PC-9 (cell line): ENCODE results near the gene STUM. TPM values are rescaled to one million over a fixed set of nuclear protein-coding genes. Genes with fewer than 3 reads are reported as not detected.

ENCODE experiments used
- BruUV-seq: library from RNA; stranded (reverse); fragments of 400-500 nt; replicated peaks from 2 replicates; lab custom pipeline; 2021; lab: Mats Ljungman, UMichigan
- CTCF ChIA-PET: fragments of 300-600 bp; sonication (Branson Sonifier 250); formaldehyde crosslinking; loops from one replicate; lab custom pipeline; 2022; ENCODE audit warnings: antibody characterized with exemption; lab: Charles Lee
- POLR2A ChIA-PET: fragments of 300-600 bp; sonication (Branson Sonifier 250); formaldehyde crosslinking; loops from one replicate; lab custom pipeline; 2022; ENCODE audit warnings: antibody characterized with exemption; ENCODE audit not compliant: unreplicated experiment; lab: Charles Lee
- DNase-seq, 2 experiments: peaks; one replicate each; pipeline versions ENCODE4 v3.0.0 to v3.0.0-alpha.2; 2015 to 2022; ENCODE audit warnings: mixed read lengths in 1 of 2
- H2AFZ ChIP-seq: fragments of 200-600 bp; sonication (generic); 2 replicates; pipeline ENCODE4 v1.8.1; 2017; ENCODE audit warnings: antibody characterized with exemption
- H3F3A ChIP-seq: fragments of 200-600 bp; sonication (generic); 2 replicates; pipeline ENCODE4 v1.8.1; 2017; ENCODE audit warnings: antibody characterized with exemption, mild to moderate bottlenecking, low read depth; ENCODE audit not compliant: insufficient read depth
- H3K27ac ChIP-seq: fragments of 200-600 bp; sonication (generic); 2 replicates; pipeline ENCODE4 v1.6.1; 2016; ENCODE audit warnings: mixed run types
- H3K27me3 ChIP-seq: fragments of 200-600 bp; sonication (generic); 2 replicates; pipeline ENCODE4 v1.6.1; 2016; ENCODE audit warnings: low read depth, mixed run types; ENCODE audit not compliant: insufficient read depth
- H3K36me3 ChIP-seq: fragments of 200-600 bp; sonication (generic); 2 replicates; pipeline ENCODE4 v1.6.1; 2016; ENCODE audit warnings: low read depth, mixed run types
- H3K4me1 ChIP-seq: fragments of 200-600 bp; sonication (generic); replicated peaks from 2 replicates; pipeline ENCODE4 v1.6.1; 2016; ENCODE audit warnings: mixed run types; ENCODE audit not compliant: insufficient read depth
- H3K4me2 ChIP-seq: fragments of 200-600 bp; sonication (generic); 2 replicates; pipeline ENCODE4 v1.6.1; 2017; ENCODE audit warnings: mixed run types
- H3K4me3 ChIP-seq: fragments of 200-600 bp; sonication (generic); 2 replicates; pipeline ENCODE4 v1.6.1; 2016; ENCODE audit warnings: mixed run types
- H3K79me2 ChIP-seq: fragments of 200-600 bp; sonication (generic); 2 replicates; pipeline ENCODE4 v1.6.1; 2017; ENCODE audit warnings: low read depth, mixed run types
- H3K9me2 ChIP-seq: fragments of 200-600 bp; sonication (generic); 2 replicates; pipeline ENCODE4 v1.8.1; 2017; ENCODE audit warnings: mild to moderate bottlenecking; ENCODE audit not compliant: insufficient read depth
- H3K9me3 ChIP-seq: fragments of 200-600 bp; sonication (generic); 2 replicates; pipeline ENCODE4 v1.8.1; 2016; ENCODE audit warnings: low read depth; ENCODE audit not compliant: insufficient read depth
- H4K20me1 ChIP-seq: fragments of 200-600 bp; sonication (generic); 2 replicates; pipeline ENCODE4 v1.8.1; 2017; ENCODE audit not compliant: insufficient read depth
- CTCF ChIP-seq: fragments of 200-600 bp; sonication (generic); conservative IDR thresholded peaks from 2 replicates; pipeline ENCODE4 v1.6.1; 2017; ENCODE audit warnings: mixed run types, antibody characterized with exemption, mild to moderate bottlenecking, moderate library complexity
- EZH2 ChIP-seq: fragments of 200-600 bp; sonication (generic); IDR thresholded peaks from 2 replicates; pipeline ENCODE4 v1.8.0; 2017; ENCODE audit warnings: antibody characterized with exemption, low read depth
- intact Hi-C: fragments of 100-400 bp; cut with micrococcal nuclease; formaldehyde crosslinking; loops from one replicate; pipeline ENCODE4 v1.10.0; 2022; ENCODE audit not compliant: unreplicated experiment
- total RNA-seq: library from RNA; stranded (reverse); gene quantifications from 2 replicates; pipeline ENCODE4 v1.2.3, GENCODE V29; 2021

STUM gene
- total RNA-seq, 1 experiment from 2014 or later = not detected

- Histone ChIP-seq H3K4me3 (no peak overlapping the region), H3K4me2 (no peak overlapping the region), H3F3A (0 out of 2 replicates have a peak, but pooled peaks cover 3% of the 10 kb centered on the region), H3K36me3 (no peaks in the 10 kb centered on the region), H3K9me2 (no peaks in the 10 kb centered on the region), H3K27me3 (no peaks in the 10 kb centered on the region), H3K4me1 (no peaks in the 10 kb centered on the region), H2AFZ (no peak overlapping the region), H4K20me1 (no peaks in the 10 kb centered on the region), H3K27ac (no peak overlapping the region), H3K79me2 (no peaks in the 10 kb centered on the region), H3K9me3 (no peaks in the 10 kb centered on the region)
- POLR2A ChIA-PET = no interaction called here
- TF ChIP-seq EZH2 (no peak), CTCF (no peak)
- DNase-seq = no peak
- no TSS peak for BruUV-seq
- CTCF ChIA-PET = no interaction called here
- intact Hi-C loops = no loop called here
These were observed 104.0 kb downstream of the STUM start for GRCh38 chr1:226652613-226653012.

GRCh38 chr1:226653311-226653921, 104.9 kb downstream of the STUM start:
- Histone ChIP-seq H3K36me3 (no peaks in the 10 kb centered on the region), H4K20me1 (no peaks in the 10 kb centered on the region), H3K27me3 (no peaks in the 10 kb centered on the region), H3K4me1 (no peaks in the 10 kb centered on the region), H3K4me2 (no peak overlapping the region), H3K9me2 (no peaks in the 10 kb centered on the region), H3F3A (0 out of 2 replicates have a peak, but pooled peaks cover 3% of the 10 kb centered on the region), H3K4me3 (no peak overlapping the region), H3K27ac (no peak overlapping the region), H3K9me3 (no peaks in the 10 kb centered on the region), H2AFZ (no peak overlapping the region), H3K79me2 (no peaks in the 10 kb centered on the region)
- TF ChIP-seq EZH2 = no peak
- BruUV-seq = no TSS peak
- POLR2A ChIA-PET = interaction anchor here (0.6 kb wide), 1 partner anchor 9 kb away, joined by 4 read pairs; no protein-coding TSS in a partner anchor
- intact Hi-C loops = no loop called here
- CTCF ChIA-PET = no interaction called here
- no peak for DNase-seq

- intact Hi-C loops = no loop called here
- H2AFZ ChIP-seq = no peak overlapping the region
- CTCF ChIA-PET = no interaction called here
These were observed 105.6 kb downstream of the STUM start for GRCh38 chr1:226654046-226654667.

More at GRCh38 chr1:226654046-226654667, 105.6 kb downstream of the STUM start:
- Histone ChIP-seq H3K27ac (no peak overlapping the region), H4K20me1 (no peaks in the 10 kb centered on the region), H3K9me2 (no peaks in the 10 kb centered on the region), H3K4me3 (no peak overlapping the region), H3K27me3 (no peaks in the 10 kb centered on the region), H3K4me1 (no peaks in the 10 kb centered on the region), H3K79me2 (no peaks in the 10 kb centered on the region), H3K4me2 (no peak overlapping the region), H3K36me3 (no peaks in the 10 kb centered on the region), H3F3A (0 out of 2 replicates have a peak, but pooled peaks cover 3% of the 10 kb centered on the region), H3K9me3 (no peaks in the 10 kb centered on the region)
- DNase-seq = no peak
- TF ChIP-seq EZH2 (no peak), CTCF (no peak)
- no TSS peak for BruUV-seq
- POLR2A ChIA-PET = interaction anchor here (0.6 kb wide), 1 partner anchor 8 kb away, joined by 4 read pairs; no protein-coding TSS in a partner anchor
